Karpas-422 (cell line): ENCODE results near the gene PROKR2. TPM values are rescaled to one million over a fixed set of nuclear protein-coding genes. Genes with fewer than 3 reads are reported as not detected.

ENCODE experiments used
- DNase-seq: peaks from one replicate; pipeline ENCODE4 v3.0.0-alpha.2; 2015
- H2AFZ ChIP-seq: fragments of 200-600 bp; sonication (generic); 2 replicates; pipeline ENCODE4 v1.6.1; 2014; ENCODE audit warnings: antibody characterized with exemption, low read length, mixed read lengths
- H3K27ac ChIP-seq: fragments of 200-600 bp; sonication (generic); 2 replicates; pipeline ENCODE4 v1.5.1; 2014; ENCODE audit warnings: mild to moderate bottlenecking, low read length, moderate library complexity
- H3K27me3 ChIP-seq: fragments of 200-600 bp; sonication (generic); 2 replicates; pipeline ENCODE4 v1.6.1; 2014; ENCODE audit warnings: low read length, mixed read lengths
- H3K36me3 ChIP-seq: fragments of 200-600 bp; sonication (generic); 2 replicates; pipeline ENCODE4 v1.6.1; 2014; ENCODE audit warnings: low read length, mixed read lengths; ENCODE audit not compliant: insufficient read depth
- H3K4me1 ChIP-seq: fragments of 200-600 bp; sonication (generic); 2 replicates; pipeline ENCODE4 v1.6.1; 2014; ENCODE audit warnings: mild to moderate bottlenecking, low read length, mixed read lengths
- H3K4me2 ChIP-seq: fragments of 200-600 bp; sonication (generic); 2 replicates; pipeline ENCODE4 v1.6.1; 2014; ENCODE audit warnings: low read length, low read depth, mild to moderate bottlenecking; ENCODE audit not compliant: poor library complexity, severe bottlenecking
- H3K4me3 ChIP-seq: fragments of 200-600 bp; sonication (generic); 2 replicates; pipeline ENCODE4 v1.5.1; 2014; ENCODE audit warnings: mild to moderate bottlenecking, antibody characterized with exemption, low read length, mixed read lengths
- H3K79me2 ChIP-seq: fragments of 200-600 bp; sonication (generic); 2 replicates; pipeline ENCODE4 v1.6.1; 2014; ENCODE audit warnings: mild to moderate bottlenecking, low read length, mixed read lengths
- H3K9ac ChIP-seq: fragments of 200-600 bp; sonication (generic); 2 replicates; pipeline ENCODE4 v1.6.0; 2014; ENCODE audit warnings: low read length
- H3K9me2 ChIP-seq: fragments of 200-600 bp; sonication (generic), shearing (Covaris generic); replicated peaks from 2 replicates; pipeline ENCODE4 v1.6.0; 2014; ENCODE audit warnings: mild to moderate bottlenecking, low read length, moderate library complexity; ENCODE audit not compliant: insufficient read depth
- H3K9me3 ChIP-seq: fragments of 300-700, 200-600 bp; sonication (generic); 2 replicates; pipeline ENCODE4 v1.6.1; 2014; ENCODE audit warnings: low read length, mixed read lengths
- H4K20me1 ChIP-seq: fragments of 200-600 bp; sonication (generic); 2 replicates; pipeline ENCODE4 v1.6.1; 2014; ENCODE audit warnings: mild to moderate bottlenecking, antibody characterized with exemption, low read length, low read depth; ENCODE audit not compliant: insufficient read depth
- total RNA-seq: library from RNA; depleted of rRNA; stranded (reverse); fragments of >200 nt; shearing (Covaris generic); gene quantifications from 2 replicates; pipeline ENCODE4 v1.2.3, GENCODE V29; 2014; ENCODE audit warnings: low replicate concordance; rRNA removed

Gene PROKR2
- not detected in 2 replicates for total RNA-seq

DNA sequence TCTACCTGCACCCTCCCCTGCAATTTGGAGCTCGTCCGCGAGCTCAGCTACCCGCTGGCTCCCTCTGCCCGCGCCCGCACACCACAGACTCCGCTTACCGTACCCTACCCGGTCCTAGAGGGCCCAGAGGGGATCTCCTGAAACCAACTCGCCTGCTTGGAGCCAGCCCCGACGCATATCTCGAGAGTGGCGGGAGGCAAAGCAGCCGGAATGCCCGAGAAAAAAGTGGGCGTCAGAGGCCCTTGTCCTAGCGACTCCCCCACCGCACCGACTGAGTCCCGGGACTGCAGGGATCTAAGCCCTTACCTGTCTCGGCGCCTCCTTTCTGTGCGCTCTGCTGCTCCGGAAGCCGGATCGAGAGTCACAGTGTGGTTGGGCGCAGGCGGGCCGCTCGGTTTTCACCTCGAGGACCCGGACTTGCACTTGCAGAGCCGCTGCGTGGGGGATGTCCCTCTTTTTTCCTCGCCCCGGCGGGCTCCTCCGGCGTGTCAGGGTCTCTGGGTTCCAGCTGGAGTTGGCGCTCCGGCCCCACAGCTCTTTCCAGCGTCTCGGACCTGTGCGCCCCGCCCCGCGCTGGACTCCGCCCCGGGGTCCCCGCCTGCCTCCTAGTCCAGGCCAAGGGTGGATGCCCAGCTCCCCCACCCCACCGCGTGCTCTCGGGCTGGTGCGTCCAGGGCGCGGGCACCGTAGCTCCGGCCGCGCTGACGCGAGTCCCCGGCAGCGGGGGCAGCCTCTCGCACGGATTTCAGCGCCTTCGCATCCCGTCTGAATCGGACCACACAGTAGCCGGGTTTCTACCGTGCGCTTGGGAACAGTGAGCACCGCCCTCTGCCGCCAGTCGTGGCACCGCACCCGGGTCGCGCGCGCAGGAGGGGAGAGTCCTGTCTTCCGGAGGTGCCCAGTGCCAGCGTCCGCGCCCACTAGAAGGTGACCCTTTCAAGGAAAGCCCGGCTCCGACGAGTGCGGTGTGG is at the start of gene PROKR2:
TSS of gene PROKR2 (minus strand) at position 767 of the 971 bp plus-strand sequence. CDS start 2,585 bp downstream, outside the sequence.
- Histone ChIP-seq H3K79me2 (no peaks in the 10 kb centered on the region), H3K4me3 (no peak within 1 kb of the TSS), H3K9ac (no peak within 1 kb of the TSS), H4K20me1 (no peaks in the 10 kb centered on the region), H3K27ac (no peak within 1 kb of the TSS), H3K27me3 (no peaks in the 10 kb centered on the region), H3K36me3 (no peaks in the 10 kb centered on the region), H3K9me2 (no peaks in the 10 kb centered on the region), H3K4me2 (no peak within 1 kb of the TSS), H3K9me3 (no peaks in the 10 kb centered on the region), H3K4me1 (no peaks in the 10 kb centered on the region), H2AFZ (no peak within 1 kb of the TSS)
- no peak for DNase-seq

DNA sequence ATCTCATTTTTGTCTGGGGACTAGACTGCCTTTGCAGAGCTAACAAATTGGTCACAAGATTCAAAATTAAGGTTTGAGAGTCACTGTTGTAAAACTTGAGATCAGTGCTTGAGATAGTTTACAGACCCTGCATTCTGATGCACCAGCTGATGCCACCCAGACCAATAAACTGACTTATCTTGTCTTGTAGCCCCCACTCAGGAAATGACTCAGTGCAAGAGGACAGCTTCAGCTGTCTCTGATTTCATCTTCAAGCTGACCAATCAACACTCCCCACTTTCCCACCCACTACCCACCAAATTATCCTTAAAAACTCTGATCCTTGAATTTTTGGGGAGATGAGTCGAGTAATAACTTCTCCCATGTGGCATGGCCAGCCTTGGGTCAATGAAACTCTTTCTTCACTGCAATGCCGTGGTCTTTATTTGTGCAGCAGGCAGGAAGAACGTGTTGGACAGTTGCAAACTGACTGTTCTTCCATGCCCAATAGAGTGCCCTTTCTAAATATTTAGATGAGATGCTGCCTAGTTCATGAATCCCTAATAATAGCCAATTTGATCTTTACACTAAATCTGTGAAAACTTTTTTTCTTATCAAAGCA is 48.3 kb upstream of the PROKR2 start:
- H2AFZ ChIP-seq: no peak overlapping the region
- H3K4me1 ChIP-seq: no peaks in the 10 kb centered on the region
- H3K27me3 ChIP-seq: no peaks in the 10 kb centered on the region; the same call in 1 of the 2 replicates
- no peak overlapping the region for H3K4me3 ChIP-seq
- DNase-seq: no peak
- H3K27ac ChIP-seq: no peak overlapping the region
- H3K9me3 ChIP-seq: 0 out of 2 replicates have a peak, but pooled peaks cover 3% of the 10 kb centered on the region
- H3K79me2 ChIP-seq: no peaks in the 10 kb centered on the region
- H3K9me2 ChIP-seq: no peaks in the 10 kb centered on the region
- no peak overlapping the region for H3K9ac ChIP-seq
- no peaks in the 10 kb centered on the region for H3K36me3 ChIP-seq
- no peaks in the 10 kb centered on the region for H4K20me1 ChIP-seq
- no peak overlapping the region for H3K4me2 ChIP-seq

GRCh38 chr20:5364136-5364821 is 47.5 kb upstream of the PROKR2 start:
- no peak for DNase-seq
- Histone ChIP-seq H3K27me3 (no peaks in the 10 kb centered on the region; the same call in 1 of the 2 replicates), H3K9ac (no peak overlapping the region), H3K9me3 (0 out of 2 replicates have a peak, but pooled peaks cover 3% of the 10 kb centered on the region), H3K27ac (no peak overlapping the region), H3K79me2 (no peaks in the 10 kb centered on the region), H2AFZ (no peak overlapping the region), H3K4me2 (no peak overlapping the region), H3K4me3 (no peak overlapping the region), H4K20me1 (no peaks in the 10 kb centered on the region), H3K4me1 (no peaks in the 10 kb centered on the region), H3K9me2 (no peaks in the 10 kb centered on the region), H3K36me3 (no peaks in the 10 kb centered on the region)

- H3K36me3 ChIP-seq: no peaks in the 10 kb centered on the region
- no peak overlapping the region for H3K4me2 ChIP-seq
- H3K79me2 ChIP-seq: no peaks in the 10 kb centered on the region
- H3K27ac ChIP-seq: no peak overlapping the region
- H3K9me3 ChIP-seq: 0 out of 2 replicates have a peak, but pooled peaks cover 3% of the 10 kb centered on the region
- H4K20me1 ChIP-seq: no peaks in the 10 kb centered on the region
- no peak overlapping the region for H2AFZ ChIP-seq
- no peak overlapping the region for H3K9ac ChIP-seq
- H3K27me3 ChIP-seq: no peaks in the 10 kb centered on the region; the same call in 1 of the 2 replicates
- no peak for DNase-seq
- H3K9me2 ChIP-seq: no peaks in the 10 kb centered on the region
- H3K4me3 ChIP-seq: no peak overlapping the region
- no peaks in the 10 kb centered on the region for H3K4me1 ChIP-seq
Measured at GRCh38 chr20:5362771-5363170, 46.0 kb upstream of the PROKR2 start.

DNA sequence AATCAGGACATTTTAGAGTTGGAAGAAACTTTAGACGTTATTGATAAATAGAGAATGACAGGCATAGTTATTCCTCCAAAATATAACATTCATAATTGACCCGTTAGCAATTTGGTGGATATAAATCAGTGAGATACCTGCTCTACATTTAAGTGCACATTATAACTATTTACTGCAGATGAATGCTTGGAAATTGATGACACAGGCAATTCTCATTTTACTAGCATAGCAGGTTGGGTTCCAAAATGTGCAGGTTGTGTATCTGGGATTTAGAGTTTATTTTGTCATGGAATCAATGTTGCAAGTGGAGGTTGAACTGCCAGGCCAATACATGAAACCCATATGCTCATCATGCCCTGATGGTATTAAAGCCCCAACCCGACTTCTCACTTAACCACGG is 44.4 kb upstream of the PROKR2 start:
- no peaks in the 10 kb centered on the region for H3K36me3 ChIP-seq
- no peaks in the 10 kb centered on the region for H3K27me3 ChIP-seq
- H3K27ac ChIP-seq: no peak overlapping the region
- no peaks in the 10 kb centered on the region for H3K79me2 ChIP-seq
- no peak for DNase-seq
- no peak overlapping the region for H3K9ac ChIP-seq
- H3K9me2 ChIP-seq: no peaks in the 10 kb centered on the region
- H3K4me2 ChIP-seq: no peak overlapping the region
- H4K20me1 ChIP-seq: no peaks in the 10 kb centered on the region
- no peak overlapping the region for H3K4me3 ChIP-seq
- H3K9me3 ChIP-seq: no peaks in the 10 kb centered on the region
- H3K4me1 ChIP-seq: no peaks in the 10 kb centered on the region
- H2AFZ ChIP-seq: no peak overlapping the region

- H3K27ac ChIP-seq: no peak overlapping the region
Measured at GRCh38 chr20:5357946-5358345, 41.2 kb upstream of the PROKR2 start.

DNA sequence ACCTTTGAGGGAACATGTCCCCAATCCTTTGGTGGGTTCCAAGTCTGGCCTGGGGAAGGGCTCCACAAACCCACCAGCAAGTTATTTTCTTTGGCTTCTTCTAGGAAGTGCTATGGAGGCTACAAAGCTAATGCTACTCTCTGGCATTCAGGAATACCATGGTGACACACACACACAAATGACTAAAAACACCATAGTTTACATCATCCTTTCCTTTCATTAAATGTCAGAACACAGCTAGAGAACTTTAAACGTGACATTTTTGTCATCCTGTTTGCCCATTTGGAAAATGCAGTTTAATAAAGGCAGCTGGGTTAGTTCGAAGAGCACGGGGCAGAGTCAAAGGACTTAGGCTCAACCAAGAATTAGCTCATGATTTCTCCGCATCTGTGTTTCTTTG is 40.2 kb upstream of the PROKR2 start:
- Histone ChIP-seq H3K9me3 (no peaks in the 10 kb centered on the region), H3K27me3 (no peaks in the 10 kb centered on the region), H2AFZ (no peak overlapping the region), H3K9me2 (no peaks in the 10 kb centered on the region), H3K4me2 (no peak overlapping the region), H4K20me1 (no peaks in the 10 kb centered on the region), H3K9ac (no peak overlapping the region), H3K79me2 (no peaks in the 10 kb centered on the region), H3K27ac (no peak overlapping the region), H3K36me3 (no peaks in the 10 kb centered on the region), H3K4me1 (no peaks in the 10 kb centered on the region), H3K4me3 (no peak overlapping the region)
- DNase-seq: no peak

More at GRCh38 chr20:5357946-5358345, 41.2 kb upstream of the PROKR2 start:
- no peaks in the 10 kb centered on the region for H3K9me3 ChIP-seq
- no peaks in the 10 kb centered on the region for H3K9me2 ChIP-seq
- no peak for DNase-seq
- H3K36me3 ChIP-seq: no peaks in the 10 kb centered on the region
- H4K20me1 ChIP-seq: no peaks in the 10 kb centered on the region
- H3K27me3 ChIP-seq: no peaks in the 10 kb centered on the region
- no peaks in the 10 kb centered on the region for H3K79me2 ChIP-seq
- H3K9ac ChIP-seq: no peak overlapping the region
- H2AFZ ChIP-seq: no peak overlapping the region
- H3K4me3 ChIP-seq: no peak overlapping the region
- no peaks in the 10 kb centered on the region for H3K4me1 ChIP-seq
- H3K4me2 ChIP-seq: no peak overlapping the region

GRCh38 chr20:5354901-5355300 is 38.1 kb upstream of the PROKR2 start:
- Histone ChIP-seq H2AFZ (no peak overlapping the region), H3K9me3 (no peaks in the 10 kb centered on the region)

More at GRCh38 chr20:5354901-5355300, 38.1 kb upstream of the PROKR2 start:
- H4K20me1 ChIP-seq: no peaks in the 10 kb centered on the region
- no peak overlapping the region for H3K9ac ChIP-seq
- no peak for DNase-seq
- no peaks in the 10 kb centered on the region for H3K27me3 ChIP-seq
- H3K79me2 ChIP-seq: no peaks in the 10 kb centered on the region
- H3K36me3 ChIP-seq: no peaks in the 10 kb centered on the region
- H3K27ac ChIP-seq: no peak overlapping the region
- no peak overlapping the region for H3K4me3 ChIP-seq
- H3K4me1 ChIP-seq: no peaks in the 10 kb centered on the region
- H3K4me2 ChIP-seq: no peak overlapping the region
- no peaks in the 10 kb centered on the region for H3K9me2 ChIP-seq
